Kidney (tissue), 14 donors: ENCODE measurements around the gene SORBS2. TPM values are rescaled to one million over a fixed set of nuclear protein-coding genes. Genes with fewer than 3 reads are reported as not detected.

Experiments used
- DNase-seq, 5 donors: peaks; one replicate each; pipeline ENCODE4 v3.0.0-alpha.2; 2013 to 2020
- FAIRE-seq: peaks from 2 replicates; lab custom pipeline; 2012; peaks lifted over from hg19 to GRCh38; lab: Jason Lieb, UNC
- H3K27ac ChIP-seq, 2 donors: one replicate each; pipeline ENCODE4 v1.7.0; 2013; ENCODE audit warnings: low read depth in 2 of 2, low read length in 2 of 2, inconsistent platforms in 1 of 2
- H3K27me3 ChIP-seq: one replicate; pipeline ENCODE4 v1.7.1; 2013; ENCODE audit warnings: low read length, inconsistent platforms; ENCODE audit not compliant: control insufficient read depth, insufficient read depth
- H3K36me3 ChIP-seq, 3 donors: one replicate each; pipeline versions ENCODE4 v1.7.0 to v1.7.1; 2013; ENCODE audit warnings: low read length in 3 of 3, control low read depth in 1 of 3, inconsistent platforms in 1 of 3; ENCODE audit not compliant: insufficient read depth in 3 of 3, control insufficient read depth in 2 of 3
- H3K4me1 ChIP-seq, 3 donors: one replicate each; pipeline versions ENCODE4 v1.7.0 to v1.7.1; 2013; ENCODE audit warnings: low read length in 3 of 3, inconsistent platforms in 1 of 3, low read depth in 1 of 3; ENCODE audit not compliant: control insufficient read depth in 2 of 3, insufficient read depth in 2 of 3
- H3K4me3 ChIP-seq, 3 donors: one replicate each; pipeline versions ENCODE4 v1.7.0 to v1.8.1; 2013; ENCODE audit warnings: low read length in 3 of 3, control low read depth in 1 of 3, inconsistent platforms in 1 of 3
- H3K9ac ChIP-seq, 3 donors: one replicate each; pipeline versions ENCODE4 v1.7.0 to v1.7.1; 2013; ENCODE audit warnings: low read length in 3 of 3, control low read depth in 1 of 3, inconsistent platforms in 1 of 3
- H3K9me3 ChIP-seq, 3 donors: one replicate each; pipeline versions ENCODE4 v1.7.0 to v1.7.1; 2013; ENCODE audit warnings: low read length in 3 of 3, control low read depth in 1 of 3, inconsistent platforms in 1 of 3; ENCODE audit not compliant: control insufficient read depth in 2 of 3, insufficient read depth in 1 of 3
- CTCF ChIP-seq: IDR thresholded peaks from 3 replicates; pipeline ENCODE4 v1.5.1; 2012; ENCODE audit warnings: mild to moderate bottlenecking, moderate library complexity, borderline replicate concordance; ENCODE audit not compliant: insufficient read depth; ENCODE audit errors: extremely low read depth
- intact Hi-C: fragments of 100-400 bp; cut with DNase I; formaldehyde crosslinking; loops from one replicate; pipeline ENCODE4 v1.11.1; 2022
- polyA plus RNA-seq: library from polyadenylated mRNA; stranded (reverse); fragments of 350-450 nt; fragmentation: Illumina TruSeq; extraction: RNeasy Lipid Tissue Mini Kit (QIAGEN cat#74804); gene quantifications from one replicate; pipeline ENCODE4 v1.2.3, GENCODE V29; 2014; ENCODE audit warnings: low read depth, low replicate concordance; ENCODE audit not compliant: insufficient read depth
- total RNA-seq: library from RNA; stranded (reverse); fragmentation: NEBNext Ultra II Directional; extraction: Animal tissue kit (Norgen Biotek cat#: 25700); gene quantifications from one replicate; pipeline ENCODE4 v1.2.1, GENCODE V29; 2021
- donor health status: control.
- donor health status: control.
- donor health status: control.
- donor health status: control.
- donor health status: control.
- donor health status: DM: yes; HTN: yes; CAD: no.
- donor health status: Normal renal cell carcinoma (clear cell type).

Gene SORBS2
- total and polyA plus RNA-seq, 2 donors from 2014 or later: 26.0 to 127 TPM

GRCh38 chr4:185853841-185854240, 41.8 kb upstream of the SORBS2 start:
- Histone ChIP-seq H3K36me3 (no peaks in the 10 kb centered on the region), H3K9me3 (peaks cover 0 to 4% (median 0%) of the 10 kb centered on the region in 3 donors), H3K4me1 (no peaks in the 10 kb centered on the region), H3K27me3 (no peaks in the 10 kb centered on the region), H3K4me3 (no peak overlapping the region), H3K27ac (no peak overlapping the region), H3K9ac (no peak overlapping the region)
- DNase-seq (no peak), FAIRE-seq (no peak)
- no peak for TF ChIP-seq CTCF
- intact Hi-C loops: no loop called here

GRCh38 chr4:185852961-185853360, 41.0 kb upstream of the SORBS2 start:
- no peak for TF ChIP-seq CTCF
- no peak for FAIRE-seq
- intact Hi-C loops: no loop called here

GRCh38 chr4:185849664-185850550, 37.9 kb upstream of the SORBS2 start:
- no peak overlapping the region for H3K4me3 ChIP-seq
- no peak for TF ChIP-seq CTCF
- H3K9ac ChIP-seq: no peak overlapping the region
- intact Hi-C loops: no loop called here
- DNase-seq (no peak), FAIRE-seq (no peak)
- no peaks in the 10 kb centered on the region for H3K27me3 ChIP-seq
- no peaks in the 10 kb centered on the region for H3K4me1 ChIP-seq
- H3K9me3 ChIP-seq: no peaks in the 10 kb centered on the region
- no peaks in the 10 kb centered on the region for H3K36me3 ChIP-seq
- H3K27ac ChIP-seq: no peak overlapping the region

More at GRCh38 chr4:185852961-185853360, 41.0 kb upstream of the SORBS2 start:
- no peak overlapping the region for H3K4me3 ChIP-seq
- no peak for DNase-seq
- H3K36me3 ChIP-seq: no peaks in the 10 kb centered on the region
- H3K4me1 ChIP-seq: no peaks in the 10 kb centered on the region
- no peaks in the 10 kb centered on the region for H3K27me3 ChIP-seq
- peaks cover 0 to 4% (median 0%) of the 10 kb centered on the region in 3 donors for H3K9me3 ChIP-seq
- H3K27ac ChIP-seq: no peak overlapping the region
- H3K9ac ChIP-seq: no peak overlapping the region
